Sigmoid colon (tissue), 4 donors: ENCODE data around the gene ULK2.

Experiments used
- EP300 ChIP-seq, 4 donors: sonication (generic); formaldehyde crosslinking; IDR thresholded peaks; one replicate each; pipeline ENCODE4 v1.6.1; 2017; ENCODE audit warnings: antibody characterized with exemption in 4 of 4
- TF ChIP-seq, protein P1 (sequence below), 4 experiments: fragments of 450-650 bp in 3 of 4; fragments of 200-600 bp in 1 of 4; IDR thresholded peaks; one replicate each; pipeline ENCODE4 v1.5.1; 2016 to 2019; ENCODE audit warnings: antibody characterized with exemption in 4 of 4, mild to moderate bottlenecking in 3 of 4, moderate library complexity in 2 of 4

DNA sequence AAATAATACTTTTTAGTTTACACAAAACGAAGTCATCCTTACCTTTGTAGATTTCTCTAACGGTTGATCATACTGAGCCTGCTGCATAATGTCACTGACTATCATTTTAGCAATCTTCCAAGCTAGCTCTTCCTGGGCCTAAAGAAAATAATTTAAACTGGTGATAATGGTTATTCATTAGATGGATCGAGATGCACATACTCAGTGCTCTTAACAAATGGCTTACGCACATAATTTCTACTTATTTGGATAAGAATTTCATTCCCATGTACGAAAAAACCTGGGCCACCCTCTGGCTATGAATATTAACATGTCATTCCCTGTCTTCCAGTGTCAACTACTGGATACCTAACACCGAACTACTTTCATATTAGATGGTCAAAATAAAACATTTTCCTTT lies 41.4 kb upstream of the ULK2 start:
- no peak for TF ChIP-seq EP300 (IDR thresholded peaks at IDR 0.05)
- TF ChIP-seq, protein P1, sequence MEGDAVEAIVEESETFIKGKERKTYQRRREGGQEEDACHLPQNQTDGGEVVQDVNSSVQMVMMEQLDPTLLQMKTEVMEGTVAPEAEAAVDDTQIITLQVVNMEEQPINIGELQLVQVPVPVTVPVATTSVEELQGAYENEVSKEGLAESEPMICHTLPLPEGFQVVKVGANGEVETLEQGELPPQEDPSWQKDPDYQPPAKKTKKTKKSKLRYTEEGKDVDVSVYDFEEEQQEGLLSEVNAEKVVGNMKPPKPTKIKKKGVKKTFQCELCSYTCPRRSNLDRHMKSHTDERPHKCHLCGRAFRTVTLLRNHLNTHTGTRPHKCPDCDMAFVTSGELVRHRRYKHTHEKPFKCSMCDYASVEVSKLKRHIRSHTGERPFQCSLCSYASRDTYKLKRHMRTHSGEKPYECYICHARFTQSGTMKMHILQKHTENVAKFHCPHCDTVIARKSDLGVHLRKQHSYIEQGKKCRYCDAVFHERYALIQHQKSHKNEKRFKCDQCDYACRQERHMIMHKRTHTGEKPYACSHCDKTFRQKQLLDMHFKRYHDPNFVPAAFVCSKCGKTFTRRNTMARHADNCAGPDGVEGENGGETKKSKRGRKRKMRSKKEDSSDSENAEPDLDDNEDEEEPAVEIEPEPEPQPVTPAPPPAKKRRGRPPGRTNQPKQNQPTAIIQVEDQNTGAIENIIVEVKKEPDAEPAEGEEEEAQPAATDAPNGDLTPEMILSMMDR (IDR thresholded peaks at IDR 0.05): no peak
